ENCODE results near the gene RBM6.

The RBM6 gene

GRCh38 chr3:50123394-50124051, 183.6 kb downstream of the RBM6 start:
- H3K4me1 ChIP-seq (ENCODE audit: control insufficient read depth in 1 of 2, insufficient read depth in 1 of 2, low read depth in 1 of 2, low read length in 1 of 2) = no peaks in the 10 kb centered on the region
- H3K27ac ChIP-seq = no peak overlapping the region
- no peaks in the 10 kb centered on the region for H3K27me3 ChIP-seq
- H3K9me3 ChIP-seq = no peaks in the 10 kb centered on the region
- peaks cover 54% of the 10 kb centered on the region for H3K36me3 ChIP-seq
- H3K4me3 ChIP-seq (ENCODE audit: low read depth in 1 of 2, low read length in 1 of 2) = no peak overlapping the region
- no peak for TF ChIP-seq CTCF (IDR thresholded peaks at IDR 0.05)

- H3K4me1 ChIP-seq (ENCODE audit: control insufficient read depth in 1 of 2, insufficient read depth in 1 of 2, low read depth in 1 of 2, low read length in 1 of 2) = no peaks in the 10 kb centered on the region
- TF ChIP-seq CTCF (IDR thresholded peaks at IDR 0.05) = no peak
- H3K27me3 ChIP-seq = no peaks in the 10 kb centered on the region
- peaks cover 47% of the 10 kb centered on the region for H3K36me3 ChIP-seq
- H3K9me3 ChIP-seq = no peaks in the 10 kb centered on the region
- H3K27ac ChIP-seq = no peak overlapping the region
- no peak overlapping the region for H3K4me3 ChIP-seq (ENCODE audit: low read depth in 1 of 2, low read length in 1 of 2)
Measured at GRCh38 chr3:50124052-50124799, 184.3 kb downstream of the RBM6 start.

- H3K9me3 ChIP-seq = no peaks in the 10 kb centered on the region
- no peaks in the 10 kb centered on the region for H3K27me3 ChIP-seq
- no peaks in the 10 kb centered on the region for H3K4me1 ChIP-seq (ENCODE audit: control insufficient read depth in 1 of 2, insufficient read depth in 1 of 2, low read depth in 1 of 2, low read length in 1 of 2)
- TF ChIP-seq CTCF (IDR thresholded peaks at IDR 0.05) = no peak
- H3K27ac ChIP-seq = no peak overlapping the region
- peaks cover 42% of the 10 kb centered on the region for H3K36me3 ChIP-seq
- no peak overlapping the region for H3K4me3 ChIP-seq (ENCODE audit: low read depth in 1 of 2, low read length in 1 of 2)
Measured at GRCh38 chr3:50124800-50125178, 184.8 kb downstream of the RBM6 start.

GRCh38 chr3:50125541-50126286, 185.8 kb downstream of the RBM6 start:
- TF ChIP-seq CTCF (IDR thresholded peaks at IDR 0.05) = no peak
- no peak overlapping the region for H3K4me3 ChIP-seq (ENCODE audit: low read depth in 1 of 2, low read length in 1 of 2)
- H3K27ac ChIP-seq = no peak overlapping the region
- no peaks in the 10 kb centered on the region for H3K27me3 ChIP-seq
- no peaks in the 10 kb centered on the region for H3K4me1 ChIP-seq (ENCODE audit: control insufficient read depth in 1 of 2, insufficient read depth in 1 of 2, low read depth in 1 of 2, low read length in 1 of 2)
- no peaks in the 10 kb centered on the region for H3K9me3 ChIP-seq
- H3K36me3 ChIP-seq = peaks cover 32% of the 10 kb centered on the region

- H3K9me3 ChIP-seq = no peaks in the 10 kb centered on the region
- no peak overlapping the region for H3K4me3 ChIP-seq (ENCODE audit: low read depth in 1 of 2, low read length in 1 of 2)
- peaks cover 24% of the 10 kb centered on the region for H3K36me3 ChIP-seq
- no peak for TF ChIP-seq CTCF (IDR thresholded peaks at IDR 0.05)
- H3K4me1 ChIP-seq (ENCODE audit: control insufficient read depth in 1 of 2, insufficient read depth in 1 of 2, low read depth in 1 of 2, low read length in 1 of 2) = no peaks in the 10 kb centered on the region
- no peak overlapping the region for H3K27ac ChIP-seq
- H3K27me3 ChIP-seq = no peaks in the 10 kb centered on the region
Measured at GRCh38 chr3:50126287-50127211, 186.6 kb downstream of the RBM6 start.
